ENCODE data around the gene ALDH3B2. TPM values are rescaled to one million over a fixed set of nuclear protein-coding genes. Genes with fewer than 3 reads are reported as not detected.

Gene ALDH3B2
- total and polyA plus RNA-seq, 3 experiments from 2014 or later = not detected

DNA sequence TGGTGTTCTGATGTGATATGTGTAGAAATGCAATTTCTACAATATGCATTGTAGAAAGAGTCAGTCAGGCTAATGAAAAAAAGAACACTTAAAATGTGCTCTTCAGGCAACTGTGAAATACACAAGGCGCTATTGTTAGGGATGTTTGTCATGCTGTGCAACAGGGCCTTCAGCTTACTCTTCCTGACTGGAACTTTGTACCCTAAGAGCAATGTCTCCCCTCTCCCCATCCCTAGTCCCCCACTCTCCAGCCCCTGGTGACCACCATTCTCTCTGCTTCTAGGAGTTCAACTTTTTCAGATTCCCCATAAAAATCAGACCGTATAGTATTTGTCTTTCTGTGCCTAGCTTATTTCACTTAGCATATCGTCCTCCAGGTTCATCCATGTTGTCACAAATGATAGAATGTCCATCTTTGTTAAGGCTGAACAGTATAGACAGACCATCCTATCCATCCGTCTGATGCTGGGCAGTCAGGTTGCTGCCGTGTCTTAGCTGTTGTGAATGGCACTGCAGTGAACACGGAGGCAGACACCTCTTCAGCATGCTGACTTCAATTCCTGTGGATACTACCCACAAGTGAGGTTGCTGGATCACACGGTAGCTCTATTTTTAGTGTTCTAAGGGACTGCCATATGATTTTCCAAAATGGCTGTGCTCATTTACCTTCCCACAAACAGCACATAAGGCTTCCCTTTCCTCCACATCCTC is 57.0 kb downstream of the ALDH3B2 start:
- peaks cover 31 to 44% (median 32%) of the 10 kb centered on the region in 3 donors for H3K4me1 Mint-ChIP-seq
- POLR2A ChIA-PET = no interaction called here
- CTCF ChIA-PET = interaction anchor here (1.2 to 1.6 kb wide), 2 partner anchors 12 to 42 kb away, joined by 3 to 6 read pairs; partner anchors contain the start of gene NUDT8
- no peaks in the 10 kb centered on the region for H3K9me3 Mint-ChIP-seq
- H3K9me3 ChIP-seq (ENCODE audit: low read length) = no peaks in the 10 kb centered on the region
- H3K4me3 Mint-ChIP-seq = peak overlapping the region in 5 of 7 donors; percentile 32 to 70 (median 61)
- peaks cover 33% of the 10 kb centered on the region for H3K4me1 ChIP-seq (ENCODE audit: insufficient read depth, low read length)
- no peak for DNase-seq
- H3K27me3 ChIP-seq (ENCODE audit: insufficient read depth, low read length, poor library complexity, severe bottlenecking) = no peaks in the 10 kb centered on the region
- H3K27ac Mint-ChIP-seq = peak overlapping the region in 7 of 8 donors; percentile 17 to 79 (median 67)
- H3K27ac ChIP-seq (ENCODE audit: low read depth, low read length) = no peak overlapping the region
- H3K27me3 Mint-ChIP-seq = peaks cover 0 to 1% of the 10 kb centered on the region in 2 donors
- H3K36me3 Mint-ChIP-seq = peaks cover 0 to 8% (median 2%) of the 10 kb centered on the region in 3 donors
- no peak overlapping the region for H3K4me3 ChIP-seq (ENCODE audit: low read length)
- no peaks in the 10 kb centered on the region for H3K36me3 ChIP-seq (ENCODE audit: insufficient read depth, low read length)

- Histone ChIP-seq H3K27ac (ENCODE audit: low read depth, low read length) (no peak overlapping the region), H3K27me3 (ENCODE audit: insufficient read depth, low read length, poor library complexity, severe bottlenecking) (no peaks in the 10 kb centered on the region), H3K4me1 (ENCODE audit: insufficient read depth, low read length) (peaks cover 33% of the 10 kb centered on the region), H3K36me3 (ENCODE audit: insufficient read depth, low read length) (no peaks in the 10 kb centered on the region), H3K4me3 (ENCODE audit: low read length) (no peak overlapping the region), H3K9me3 (ENCODE audit: low read length) (no peaks in the 10 kb centered on the region)
- DNase-seq = no peak
- Mint-ChIP-seq H3K9me3 (no peaks in the 10 kb centered on the region), H3K36me3 (peaks cover 0 to 15% (median 2%) of the 10 kb centered on the region in 3 donors), H3K4me1 (peaks cover 31 to 45% (median 32%) of the 10 kb centered on the region in 3 donors), H3K27ac (peak overlapping the region in 7 of 8 donors; percentile 17 to 99 (median 70)), H3K27me3 (no peaks in the 10 kb centered on the region), H3K4me3 (peak overlapping the region; percentile 61 to 86 (median 62))
- ChIA-PET CTCF (interaction anchor here (1.6 to 4.8 kb wide), 3 partner anchors 12 to 34 kb away, joined by 4 to 61 read pairs (median 6); partner anchors contain the start of genes GSTP1 and NUDT8), POLR2A (no interaction called here)
These were observed 57.8 kb downstream of the ALDH3B2 start for GRCh38 chr11:67616431-67617242.

GRCh38 chr11:67615728-67616430 is 58.5 kb downstream of the ALDH3B2 start:
- Histone ChIP-seq H3K27ac (ENCODE audit: low read depth, low read length) (no peak overlapping the region), H3K27me3 (ENCODE audit: insufficient read depth, low read length, poor library complexity, severe bottlenecking) (no peaks in the 10 kb centered on the region), H3K36me3 (ENCODE audit: insufficient read depth, low read length) (peaks cover 2% of the 10 kb centered on the region), H3K4me1 (ENCODE audit: insufficient read depth, low read length) (peaks cover 33% of the 10 kb centered on the region), H3K9me3 (ENCODE audit: low read length) (no peaks in the 10 kb centered on the region), H3K4me3 (ENCODE audit: low read length) (peak overlapping the region; percentile 34)
- Mint-ChIP-seq H3K4me1 (peaks cover 31 to 45% (median 32%) of the 10 kb centered on the region in 3 donors), H3K9me3 (no peaks in the 10 kb centered on the region), H3K27ac (peak overlapping the region in 7 of 8 donors; percentile 70 to 99 (median 98)), H3K27me3 (no peaks in the 10 kb centered on the region), H3K36me3 (peaks cover 0 to 20% (median 4%) of the 10 kb centered on the region in 3 donors), H3K4me3 (peak overlapping the region; percentile 34 to 86 (median 62))
- ChIA-PET CTCF (interaction anchor here (1.6 to 4.8 kb wide), 3 partner anchors 13 to 43 kb away, joined by 4 to 61 read pairs (median 12); partner anchors contain the start of genes GSTP1 and NUDT8), POLR2A (interaction anchor here (0.6 kb wide), 1 partner anchor 385 kb away, joined by 3 read pairs; no protein-coding TSS in a partner anchor)
- peak in 2 of 5 donors; percentile 7 to 22 for DNase-seq

GRCh38 chr11:67614730-67615714 is 59.4 kb downstream of the ALDH3B2 start:
- H3K4me3 Mint-ChIP-seq = peak overlapping the region; percentile 82 to 89 (median 85)
- peak overlapping the region; percentile 50 for H3K4me3 ChIP-seq (ENCODE audit: low read length)

DNA sequence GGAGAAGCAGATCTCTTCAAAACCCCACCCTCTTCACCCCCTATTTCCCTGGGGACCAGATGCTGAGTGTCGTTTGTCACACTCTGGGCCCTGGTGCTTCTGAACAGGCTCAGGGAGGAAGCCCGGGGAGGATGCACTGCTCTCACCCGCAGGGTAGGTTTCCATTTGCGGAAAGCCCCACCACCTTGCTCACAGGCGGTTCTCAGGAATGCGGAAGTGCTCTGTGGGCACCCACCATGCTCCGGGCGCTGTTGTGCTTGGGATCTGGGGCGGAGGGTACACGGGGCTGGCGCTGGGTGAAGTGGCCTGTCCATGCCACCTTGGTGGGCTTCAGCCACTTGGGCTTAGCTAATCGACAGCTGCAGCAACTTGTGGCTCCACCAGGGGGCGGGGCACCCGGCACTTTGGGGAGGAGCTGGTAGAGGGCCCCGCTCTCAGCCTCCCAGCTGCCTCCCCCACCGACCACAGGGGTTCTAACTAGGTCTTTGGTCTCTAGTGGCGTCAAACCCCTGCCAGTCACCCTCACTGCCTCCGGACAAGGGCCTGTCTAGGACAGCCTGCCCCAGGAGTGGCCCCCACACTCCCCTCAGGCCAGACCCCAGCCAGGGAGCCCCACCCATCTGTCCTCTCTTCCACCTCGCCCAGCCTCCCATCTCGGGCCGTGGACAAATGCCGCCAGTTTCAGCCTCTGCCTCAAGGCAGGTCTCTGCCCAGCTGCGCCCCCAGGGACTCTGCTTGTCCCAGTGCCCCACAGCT is 60.3 kb downstream of the ALDH3B2 start:
- no peaks in the 10 kb centered on the region for H3K27me3 Mint-ChIP-seq
- Histone ChIP-seq H3K4me1 (ENCODE audit: insufficient read depth, low read length) (peaks cover 33% of the 10 kb centered on the region), H3K27ac (ENCODE audit: low read depth, low read length) (peak overlapping the region; percentile 86), H3K36me3 (ENCODE audit: insufficient read depth, low read length) (peaks cover 9% of the 10 kb centered on the region), H3K27me3 (ENCODE audit: insufficient read depth, low read length, poor library complexity, severe bottlenecking) (no peaks in the 10 kb centered on the region), H3K9me3 (ENCODE audit: low read length) (no peaks in the 10 kb centered on the region), H3K4me3 (ENCODE audit: low read length) (peak overlapping the region; percentile 50)
- H3K27ac Mint-ChIP-seq = peak overlapping the region; percentile 94 to 99 (median 98)
- peaks cover 31 to 45% (median 32%) of the 10 kb centered on the region in 3 donors for H3K4me1 Mint-ChIP-seq
- H3K4me3 Mint-ChIP-seq = peak overlapping the region; percentile 82 to 89 (median 85)
- CTCF ChIA-PET = interaction anchor here (0.7 to 4.8 kb wide), 17 partner anchors 10 to 263 kb away, joined by 3 to 61 read pairs (median 3); partner anchors contain the start of genes NUDT8 and PPP1CA
- H3K36me3 Mint-ChIP-seq = peaks cover 0 to 35% (median 2%) of the 10 kb centered on the region in 3 donors
- POLR2A ChIA-PET = interaction anchor here (0.7 to 1.2 kb wide), 4 partner anchors 15 to 241 kb away, joined by 3 to 5 read pairs (median 3); partner anchors contain the start of genes CLCF1, NUDT8 and PPP1CA
- H3K9me3 Mint-ChIP-seq = no peaks in the 10 kb centered on the region
- DNase-seq = peak; percentile 80 to 89 (median 85)

More at GRCh38 chr11:67614730-67615714, 59.4 kb downstream of the ALDH3B2 start:
- peak in 4 of 5 donors; percentile 24 to 40 (median 31) for DNase-seq
- Mint-ChIP-seq H3K4me1 (peaks cover 31 to 45% (median 32%) of the 10 kb centered on the region in 3 donors), H3K27ac (peak overlapping the region; percentile 94 to 99 (median 98)), H3K27me3 (no peaks in the 10 kb centered on the region), H3K36me3 (peaks cover 0 to 29% (median 3%) of the 10 kb centered on the region in 3 donors), H3K9me3 (no peaks in the 10 kb centered on the region)
- Histone ChIP-seq H3K9me3 (ENCODE audit: low read length) (no peaks in the 10 kb centered on the region), H3K27me3 (ENCODE audit: insufficient read depth, low read length, poor library complexity, severe bottlenecking) (no peaks in the 10 kb centered on the region), H3K4me1 (ENCODE audit: insufficient read depth, low read length) (peaks cover 33% of the 10 kb centered on the region), H3K36me3 (ENCODE audit: insufficient read depth, low read length) (peaks cover 4% of the 10 kb centered on the region), H3K27ac (ENCODE audit: low read depth, low read length) (peak overlapping the region; percentile 86)
- CTCF ChIA-PET = interaction anchor here (0.9 to 4.8 kb wide), 16 partner anchors 13 to 264 kb away, joined by 3 to 61 read pairs (median 4); partner anchors contain the start of genes GSTP1, NUDT8 and PPP1CA
- POLR2A ChIA-PET = interaction anchor here (0.6 to 1.0 kb wide), 3 partner anchors 15 to 385 kb away, joined by 3 to 5 read pairs (median 3); partner anchors contain the start of genes CLCF1 and NUDT8

DNA sequence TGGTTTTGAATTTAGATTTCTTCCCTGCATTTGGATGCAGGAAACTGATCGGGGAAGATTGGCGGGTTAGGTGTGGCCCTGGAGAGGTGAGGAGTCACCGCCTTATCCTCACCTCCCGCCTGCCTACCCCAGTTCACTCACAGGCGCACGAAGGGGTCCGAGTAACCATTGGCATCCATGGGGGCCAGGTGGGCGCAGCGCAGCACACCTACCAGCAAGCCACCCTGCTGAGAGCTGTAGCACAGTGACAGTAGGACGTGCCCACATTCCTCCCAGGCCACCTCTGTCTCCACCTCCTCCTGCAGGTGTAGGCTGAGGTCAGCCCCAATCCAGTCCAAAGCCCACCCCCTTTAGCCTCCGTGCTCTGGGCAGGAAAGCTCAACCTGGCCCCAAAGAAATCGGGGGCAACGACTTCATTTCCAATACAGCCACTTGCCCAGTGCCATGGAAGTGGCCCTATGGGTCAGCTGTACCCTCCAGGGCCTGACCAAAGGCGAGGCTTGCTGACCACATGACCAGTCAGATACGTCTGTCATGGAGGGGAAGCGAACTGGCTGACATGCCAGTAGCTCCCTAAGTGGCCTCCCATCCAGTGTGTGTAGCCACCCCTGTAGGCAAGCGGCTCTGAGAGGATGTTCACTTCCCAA is 61.0 kb downstream of the ALDH3B2 start:
- Mint-ChIP-seq H3K27me3 (no peaks in the 10 kb centered on the region), H3K4me1 (peaks cover 31 to 49% (median 32%) of the 10 kb centered on the region in 3 donors), H3K27ac (peak overlapping the region; percentile 94 to 99 (median 98)), H3K36me3 (peaks cover 0 to 42% (median 2%) of the 10 kb centered on the region in 3 donors), H3K4me3 (peak overlapping the region; percentile 82 to 89 (median 85)), H3K9me3 (no peaks in the 10 kb centered on the region)
- no peaks in the 10 kb centered on the region for H3K27me3 ChIP-seq (ENCODE audit: insufficient read depth, low read length, poor library complexity, severe bottlenecking)
- H3K4me3 ChIP-seq (ENCODE audit: low read length) = peak overlapping the region; percentile 50
- ChIA-PET POLR2A (interaction anchor here (0.5 to 1.2 kb wide), 4 partner anchors 15 to 240 kb away, joined by 3 read pairs; partner anchors contain the start of genes CLCF1 and PPP1CA), CTCF (interaction anchor here (0.7 to 4.8 kb wide), 14 partner anchors 9 to 262 kb away, joined by 3 to 61 read pairs (median 4); partner anchors contain the start of genes NUDT8 and PPP1CA)
- H3K27ac ChIP-seq (ENCODE audit: low read depth, low read length) = peak overlapping the region; percentile 86
- peaks cover 35% of the 10 kb centered on the region for H3K4me1 ChIP-seq (ENCODE audit: insufficient read depth, low read length)
- H3K9me3 ChIP-seq (ENCODE audit: low read length) = no peaks in the 10 kb centered on the region
- peaks cover 16% of the 10 kb centered on the region for H3K36me3 ChIP-seq (ENCODE audit: insufficient read depth, low read length)
- no peak for DNase-seq

Measured in CD8-positive, alpha-beta memory T cell (primary cell).